Liver (tissue), 9 donors: Measurements from ENCODE around the gene MAG. TPM values are rescaled to one million over a fixed set of nuclear protein-coding genes. Genes with fewer than 3 reads are reported as not detected.

Experiments
- DNase-seq: peaks from one replicate; pipeline ENCODE4 v3.0.0-alpha.2; 2017; ENCODE audit warnings: low spot score
- H3K27ac ChIP-seq, 2 donors: one replicate each; pipeline ENCODE4 v1.7.0; 2013; ENCODE audit warnings: inconsistent platforms in 2 of 2, low read length in 2 of 2, control low read depth in 1 of 2, low read depth in 1 of 2, mild to moderate bottlenecking in 1 of 2
- H3K27me3 ChIP-seq, 4 donors: one replicate each; pipeline versions ENCODE4 v1.6.1 to v1.7.0; 2013; ENCODE audit warnings: low read length in 3 of 4, inconsistent platforms in 1 of 4, mild to moderate bottlenecking in 1 of 4, moderate library complexity in 1 of 4; ENCODE audit not compliant: control insufficient read depth in 4 of 4, insufficient read depth in 4 of 4
- H3K36me3 ChIP-seq, 4 donors: one replicate each; pipeline versions ENCODE4 v1.6.1 to v1.7.0; 2013; ENCODE audit warnings: low read length in 3 of 4, mild to moderate bottlenecking in 3 of 4, low read depth in 1 of 4, moderate library complexity in 1 of 4; ENCODE audit not compliant: control insufficient read depth in 4 of 4, insufficient read depth in 3 of 4
- H3K4me1 ChIP-seq, 4 donors: one replicate each; pipeline versions ENCODE4 v1.6.1 to v1.7.0; 2013; ENCODE audit warnings: low read length in 3 of 4, mild to moderate bottlenecking in 3 of 4, moderate library complexity in 1 of 4; ENCODE audit not compliant: control insufficient read depth in 4 of 4, insufficient read depth in 4 of 4
- H3K4me3 ChIP-seq, 3 donors: one replicate each; pipeline versions ENCODE4 v1.6.1 to v1.7.0; 2013; ENCODE audit warnings: low read length in 3 of 3, control low read depth in 1 of 3, low read depth in 1 of 3, mild to moderate bottlenecking in 1 of 3
- H3K9ac ChIP-seq, 2 donors: one replicate each; pipeline ENCODE4 v1.7.0; 2013; ENCODE audit warnings: low read length in 2 of 2, mild to moderate bottlenecking in 2 of 2, moderate library complexity in 2 of 2, control low read depth in 1 of 2, low read depth in 1 of 2
- H3K9me3 ChIP-seq, 4 donors: one replicate each; pipeline versions ENCODE4 v1.6.1 to v1.7.0; 2013; ENCODE audit warnings: low read length in 3 of 4; ENCODE audit not compliant: control insufficient read depth in 4 of 4
- CTCF ChIP-seq: fragments of 150-350 bp; IDR thresholded peaks from 2 replicates; pipeline ENCODE4 v1.5.1; 2017; ENCODE audit warnings: improper control_type of control experiment, low read depth, low read length; ENCODE audit not compliant: missing input control
- FOXA2 ChIP-seq: IDR thresholded peaks from 2 replicates; pipeline ENCODE4 v1.6.1; 2016; ENCODE audit warnings: antibody characterized with exemption
- GABPA ChIP-seq, 2 donors: IDR thresholded peaks in 1 of 2; conservative IDR thresholded peaks in 1 of 2; 2 replicates each; pipeline ENCODE4 v1.6.1; 2016; ENCODE audit warnings: antibody characterized with exemption in 2 of 2, mild to moderate bottlenecking in 1 of 2, moderate library complexity in 1 of 2
- HNF4A ChIP-seq, 2 donors: conservative IDR thresholded peaks; 2 replicates each; pipeline ENCODE4 v1.6.1; 2016; ENCODE audit warnings: antibody characterized with exemption in 2 of 2, mild to moderate bottlenecking in 2 of 2
- HNF4G ChIP-seq: IDR thresholded peaks from 2 replicates; pipeline ENCODE4 v1.6.1; 2016; ENCODE audit warnings: antibody characterized with exemption
- MAX ChIP-seq: IDR thresholded peaks from 2 replicates; pipeline ENCODE4 v1.6.1; 2016; ENCODE audit warnings: antibody characterized with exemption
- NR2F2 ChIP-seq: IDR thresholded peaks from 2 replicates; pipeline ENCODE4 v1.6.1; 2016; ENCODE audit warnings: antibody characterized with exemption
- RAD21 ChIP-seq, 2 donors: IDR thresholded peaks; 2 replicates each; pipeline ENCODE4 v1.6.1; 2016; ENCODE audit warnings: antibody characterized with exemption in 2 of 2, mild to moderate bottlenecking in 2 of 2
- RXRA ChIP-seq, 2 donors: IDR thresholded peaks; 2 replicates each; pipeline ENCODE4 v1.6.1; 2017 to 2018; ENCODE audit warnings: antibody characterized with exemption in 2 of 2, mild to moderate bottlenecking in 1 of 2
- WGBS: extraction: QIAGEN DNeasy Blood & Tissue Kit; methylation state at CpG from one replicate; pipeline ENCODE4 v1.1.7; 2013; 5-methylcytosine and 5-hydroxymethylcytosine counted together
- polyA plus RNA-seq, 2 donors: library from polyadenylated mRNA; stranded (reverse) in 1 of 2; unstranded in 1 of 2; fragments of 200-250 nt in 1 of 2; fragments of >200 nt in 1 of 2; fragmentation: Nextera tagmentation in 1 of 2; extraction: Ambion mirVana in 1 of 2; gene quantifications; one replicate each; pipeline versions ENCODE4 v1.2.1 to v1.2.3, GENCODE V29; 2013 to 2015
- total RNA-seq, 2 donors: library from RNA; depleted of rRNA; stranded (reverse); fragments of >200 nt; gene quantifications; one replicate each; pipeline ENCODE4 v1.2.3, GENCODE V29; 2014
- TF ChIP-seq, protein P1 (sequence below): IDR thresholded peaks from 2 replicates; pipeline ENCODE4 v1.6.1; 2016; ENCODE audit warnings: antibody characterized with exemption
- TF ChIP-seq, protein P2 (sequence below): IDR thresholded peaks from 2 replicates; pipeline ENCODE4 v1.6.1; 2016; ENCODE audit warnings: antibody characterized with exemption, mild to moderate bottlenecking
- donor health status: healthy.
- donor health status: healthy.
- donor health status: healthy.
- donor health status: healthy.
- donor health status: healthy.

Gene MAG
- total and polyA plus RNA-seq, 4 donors, result 0.29 to 3.9 (median 0.33) TPM; not detected in 1

- TF ChIP-seq, protein P1, sequence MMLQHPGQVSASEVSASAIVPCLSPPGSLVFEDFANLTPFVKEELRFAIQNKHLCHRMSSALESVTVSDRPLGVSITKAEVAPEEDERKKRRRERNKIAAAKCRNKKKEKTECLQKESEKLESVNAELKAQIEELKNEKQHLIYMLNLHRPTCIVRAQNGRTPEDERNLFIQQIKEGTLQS, result no peak
- Histone ChIP-seq H3K4me3 (no peak overlapping the region), H3K9ac (no peak overlapping the region), H3K27ac (no peak overlapping the region), H3K27me3 (no peaks in the 10 kb centered on the region), H3K4me1 (peaks cover 0 to 4% (median under 1%) of the 10 kb centered on the region in 4 donors), H3K9me3 (no peaks in the 10 kb centered on the region), H3K36me3 (no peaks in the 10 kb centered on the region)
- WGBS, result 93% methylated on average over 8 of the region's 8 CpGs
- DNase-seq, result no peak
Observed at GRCh38 chr19:35314031-35314430, 22.1 kb downstream of the MAG start.

GRCh38 chr19:35314858-35315470 lies 23.0 kb downstream of the MAG start:
- no peaks in the 10 kb centered on the region for H3K36me3 ChIP-seq
- H3K27me3 ChIP-seq, result no peaks in the 10 kb centered on the region
- no peak overlapping the region for H3K9ac ChIP-seq
- 91% methylated on average over 10 of the region's 10 CpGs for WGBS
- DNase-seq, result no peak
- no peaks in the 10 kb centered on the region for H3K9me3 ChIP-seq
- no peak overlapping the region for H3K27ac ChIP-seq
- TF ChIP-seq HNF4G (no peak), FOXA2 (no peak), RXRA (IDR thresholded peaks at IDR 0.05) (no peak)
- no peak overlapping the region for H3K4me3 ChIP-seq
- H3K4me1 ChIP-seq, result peaks cover 0 to 2% (median under 1%) of the 10 kb centered on the region in 4 donors

DNA sequence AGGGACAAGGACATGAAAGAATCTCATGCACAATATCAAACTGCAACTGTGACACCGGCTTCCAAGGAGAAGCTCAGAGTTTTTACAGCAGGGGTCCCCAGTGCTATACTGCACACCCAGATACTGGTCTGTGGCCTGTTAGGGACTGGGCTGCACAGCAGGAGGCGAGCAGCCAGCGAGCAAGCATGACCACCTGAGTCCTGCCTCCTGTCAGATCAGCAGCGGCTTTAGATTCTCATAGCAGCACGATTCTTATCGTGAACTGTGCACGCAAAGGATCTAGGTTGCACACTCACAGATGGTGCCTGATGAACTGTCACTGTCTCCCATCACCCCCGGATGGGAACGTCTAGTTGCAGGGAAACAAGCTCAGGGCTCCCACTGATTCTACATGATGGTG lies 23.9 kb downstream of the MAG start:
- peaks cover 0 to 2% (median under 1%) of the 10 kb centered on the region in 4 donors for H3K4me1 ChIP-seq
- no peaks in the 10 kb centered on the region for H3K27me3 ChIP-seq
- TF ChIP-seq FOXA2 (no peak), MAX (no peak)
- TF ChIP-seq, protein P2, sequence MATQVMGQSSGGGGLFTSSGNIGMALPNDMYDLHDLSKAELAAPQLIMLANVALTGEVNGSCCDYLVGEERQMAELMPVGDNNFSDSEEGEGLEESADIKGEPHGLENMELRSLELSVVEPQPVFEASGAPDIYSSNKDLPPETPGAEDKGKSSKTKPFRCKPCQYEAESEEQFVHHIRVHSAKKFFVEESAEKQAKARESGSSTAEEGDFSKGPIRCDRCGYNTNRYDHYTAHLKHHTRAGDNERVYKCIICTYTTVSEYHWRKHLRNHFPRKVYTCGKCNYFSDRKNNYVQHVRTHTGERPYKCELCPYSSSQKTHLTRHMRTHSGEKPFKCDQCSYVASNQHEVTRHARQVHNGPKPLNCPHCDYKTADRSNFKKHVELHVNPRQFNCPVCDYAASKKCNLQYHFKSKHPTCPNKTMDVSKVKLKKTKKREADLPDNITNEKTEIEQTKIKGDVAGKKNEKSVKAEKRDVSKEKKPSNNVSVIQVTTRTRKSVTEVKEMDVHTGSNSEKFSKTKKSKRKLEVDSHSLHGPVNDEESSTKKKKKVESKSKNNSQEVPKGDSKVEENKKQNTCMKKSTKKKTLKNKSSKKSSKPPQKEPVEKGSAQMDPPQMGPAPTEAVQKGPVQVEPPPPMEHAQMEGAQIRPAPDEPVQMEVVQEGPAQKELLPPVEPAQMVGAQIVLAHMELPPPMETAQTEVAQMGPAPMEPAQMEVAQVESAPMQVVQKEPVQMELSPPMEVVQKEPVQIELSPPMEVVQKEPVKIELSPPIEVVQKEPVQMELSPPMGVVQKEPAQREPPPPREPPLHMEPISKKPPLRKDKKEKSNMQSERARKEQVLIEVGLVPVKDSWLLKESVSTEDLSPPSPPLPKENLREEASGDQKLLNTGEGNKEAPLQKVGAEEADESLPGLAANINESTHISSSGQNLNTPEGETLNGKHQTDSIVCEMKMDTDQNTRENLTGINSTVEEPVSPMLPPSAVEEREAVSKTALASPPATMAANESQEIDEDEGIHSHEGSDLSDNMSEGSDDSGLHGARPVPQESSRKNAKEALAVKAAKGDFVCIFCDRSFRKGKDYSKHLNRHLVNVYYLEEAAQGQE, result no peak
- H3K36me3 ChIP-seq, result no peaks in the 10 kb centered on the region
- no peak overlapping the region for H3K4me3 ChIP-seq
- no peak for DNase-seq
- WGBS, result 91% methylated on average over 9 of the region's 9 CpGs
- H3K9ac ChIP-seq, result no peak overlapping the region
- H3K9me3 ChIP-seq, result no peaks in the 10 kb centered on the region
- H3K27ac ChIP-seq, result no peak overlapping the region

DNA sequence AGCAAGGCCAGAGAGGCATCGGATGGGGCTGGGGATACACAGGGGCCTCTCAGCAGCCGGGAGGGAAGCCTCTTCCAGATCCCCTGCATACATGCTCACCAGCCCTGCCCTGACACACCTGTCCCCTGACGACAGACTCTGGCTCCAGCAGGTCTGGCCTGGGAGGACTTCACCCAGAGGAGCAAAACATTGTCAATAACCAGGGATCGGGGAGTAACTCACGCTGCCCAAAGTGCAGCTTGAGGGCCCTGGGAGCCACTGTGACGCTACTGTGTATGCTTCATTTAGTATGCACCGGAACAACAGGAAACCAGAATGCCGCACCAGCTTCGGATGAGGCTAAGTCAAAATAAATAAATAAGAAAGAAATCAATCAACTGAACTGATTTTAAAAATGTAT lies 24.6 kb downstream of the MAG start:
- no peak overlapping the region for H3K9ac ChIP-seq
- peaks cover 0 to 2% (median under 1%) of the 10 kb centered on the region in 4 donors for H3K4me1 ChIP-seq
- DNase-seq, result no peak
- no peak for TF ChIP-seq NR2F2
- peak; percentile 11 to 38 for TF ChIP-seq HNF4A (conservative IDR thresholded peaks at IDR 0.05)
- TF ChIP-seq CTCF, result no peak
- TF ChIP-seq RXRA (IDR thresholded peaks at IDR 0.05), result no peak
- no peak for TF ChIP-seq GABPA (IDR thresholded peaks at IDR 0.05 in 1 of 2, conservative IDR thresholded peaks at IDR 0.05 in 1 of 2)
- no peak for TF ChIP-seq RAD21 (IDR thresholded peaks at IDR 0.05)
- H3K27ac ChIP-seq, result no peak overlapping the region
- no peak overlapping the region for H3K4me3 ChIP-seq
- H3K36me3 ChIP-seq, result no peaks in the 10 kb centered on the region
- 62% methylated on average over 9 of the region's 9 CpGs for WGBS
- H3K27me3 ChIP-seq, result no peaks in the 10 kb centered on the region
- no peaks in the 10 kb centered on the region for H3K9me3 ChIP-seq
